Sigmoid colon (tissue), 3 donors: ENCODE results near the gene RASL11A.

Experiments
- CTCF ChIP-seq, 4 experiments: fragments of 450-650 bp in 3 of 4; fragments of 200-600 bp in 1 of 4; IDR thresholded peaks; one replicate each; pipeline ENCODE4 v1.5.1; 2016 to 2019; ENCODE audit warnings: antibody characterized with exemption in 4 of 4, mild to moderate bottlenecking in 3 of 4, moderate library complexity in 2 of 4
- POLR2A ChIP-seq, 2 donors: fragments of 450-650 bp; IDR thresholded peaks; one replicate each; pipeline ENCODE4 v1.6.1; 2016; ENCODE audit warnings: antibody characterized with exemption in 2 of 2, mild to moderate bottlenecking in 2 of 2, moderate library complexity in 2 of 2

- TF ChIP-seq CTCF (IDR thresholded peaks at IDR 0.05) (no peak), POLR2A (IDR thresholded peaks at IDR 0.05) (no peak)
These were observed 19.8 kb upstream of the RASL11A start for GRCh38 chr13:27250833-27251165.
